Sigmoid colon (tissue), 7 donors: ENCODE results near the gene SPTLC2. TPM values are rescaled to one million over a fixed set of nuclear protein-coding genes. Genes with fewer than 3 reads are reported as not detected.

Experiments
- DNase-seq: peaks from one replicate; pipeline ENCODE4 v3.0.0-alpha.2; 2019
- H3K27ac ChIP-seq, 4 donors: fragments of 200-600 bp; sonication (generic); one replicate each; pipeline ENCODE4 v1.5.1; 2016 to 2019; ENCODE audit warnings: mild to moderate bottlenecking in 1 of 4
- H3K27me3 ChIP-seq, 3 donors: fragments of 200-600 bp; sonication (generic); one replicate each; pipeline ENCODE4 v1.5.1; 2019; ENCODE audit warnings: mild to moderate bottlenecking in 1 of 3
- H3K36me3 ChIP-seq, 4 donors: fragments of 200-600 bp; sonication (generic); one replicate each; pipeline ENCODE4 v1.5.1; 2016 to 2019
- H3K4me1 ChIP-seq, 4 donors: fragments of 200-600 bp; sonication (generic); one replicate each; pipeline ENCODE4 v1.5.1; 2017 to 2019
- H3K4me3 ChIP-seq, 4 donors: fragments of 200-600 bp; sonication (generic); one replicate each; pipeline ENCODE4 v1.5.1; 2017 to 2019; ENCODE audit warnings: mild to moderate bottlenecking in 2 of 4, moderate library complexity in 1 of 4
- H3K9me3 ChIP-seq, 4 donors: fragments of 200-600 bp in 3 of 4; sonication (generic) in 3 of 4; one replicate each; pipeline versions ENCODE4 v1.5.1 to v1.6.1; 2013 to 2019
- CTCF ChIP-seq, 4 experiments: fragments of 450-650 bp in 3 of 4; fragments of 200-600 bp in 1 of 4; IDR thresholded peaks; one replicate each; pipeline ENCODE4 v1.5.1; 2016 to 2019; ENCODE audit warnings: antibody characterized with exemption in 4 of 4, mild to moderate bottlenecking in 3 of 4, moderate library complexity in 2 of 4
- EP300 ChIP-seq, 4 donors: sonication (generic); formaldehyde crosslinking; IDR thresholded peaks; one replicate each; pipeline ENCODE4 v1.6.1; 2017; ENCODE audit warnings: antibody characterized with exemption in 4 of 4
- POLR2A ChIP-seq, 2 donors: fragments of 450-650 bp; IDR thresholded peaks; one replicate each; pipeline ENCODE4 v1.6.1; 2016; ENCODE audit warnings: antibody characterized with exemption in 2 of 2, mild to moderate bottlenecking in 2 of 2, moderate library complexity in 2 of 2
- POLR2AphosphoS5 ChIP-seq, 4 donors: sonication (generic); formaldehyde crosslinking; IDR thresholded peaks; one replicate each; pipeline ENCODE4 v1.6.1; 2017; ENCODE audit warnings: antibody characterized with exemption in 4 of 4
- WGBS, 2 donors: extraction: QIAGEN DNeasy Blood & Tissue Kit; methylation state at CpG; one replicate each; pipeline ENCODE4 v1.1.7; 2013; 5-methylcytosine and 5-hydroxymethylcytosine counted together
- intact Hi-C: fragments of 100-400 bp; cut with DNase I; formaldehyde crosslinking; loops from one replicate; pipeline ENCODE4 v1.15.1; 2023
- polyA plus RNA-seq, 3 donors: library from polyadenylated mRNA; stranded (reverse); fragments of 200-250 nt; gene quantifications; one replicate each; pipeline ENCODE4 v1.2.3, GENCODE V29; 2013
- total RNA-seq, 4 donors: library from RNA; depleted of rRNA; stranded (reverse); fragments of >200 nt; gene quantifications; one replicate each; pipeline ENCODE4 v1.1.0, GENCODE V29; 2016
- donor health status: healthy with polysubstance abuse.
- donor health status: Bipolar disorder and iron deficiency.
- donor health status: healthy.

SPTLC2 gene
- total and polyA plus RNA-seq, 7 donors: 2.8 to 27.6 (median 14.6) TPM

- Histone ChIP-seq H3K27ac (no peak overlapping the region), H3K4me1 (peaks cover 0 to 26% (median 7%) of the 10 kb centered on the region in 4 donors), H3K36me3 (no peaks in the 10 kb centered on the region), H3K4me3 (no peak overlapping the region), H3K27me3 (no peaks in the 10 kb centered on the region), H3K9me3 (no peaks in the 10 kb centered on the region)
- DNase-seq: no peak
- no peak for TF ChIP-seq EP300 (IDR thresholded peaks at IDR 0.05)
- TF ChIP-seq POLR2AphosphoS5 (IDR thresholded peaks at IDR 0.05): no peak
- TF ChIP-seq POLR2A (IDR thresholded peaks at IDR 0.05): no peak
- TF ChIP-seq CTCF (IDR thresholded peaks at IDR 0.05): no peak
- intact Hi-C loops: no loop called here
- WGBS, 2 donors: 36 to 69% methylated on average over 3 of the region's 3 CpGs
Observed at GRCh38 chr14:77583657-77584056, 32.8 kb downstream of the SPTLC2 start.

GRCh38 chr14:77582511-77582910, 33.9 kb downstream of the SPTLC2 start:
- Histone ChIP-seq H3K4me1 (peaks cover 0 to 26% (median 7%) of the 10 kb centered on the region in 4 donors), H3K4me3 (no peak overlapping the region), H3K9me3 (no peaks in the 10 kb centered on the region), H3K36me3 (no peaks in the 10 kb centered on the region), H3K27ac (no peak overlapping the region), H3K27me3 (no peaks in the 10 kb centered on the region)
- no peak for DNase-seq
- 91% methylated on average over 3 of the region's 3 CpGs for WGBS, 2 donors
- intact Hi-C loops: no loop called here
- TF ChIP-seq POLR2A (IDR thresholded peaks at IDR 0.05): no peak
- TF ChIP-seq CTCF (IDR thresholded peaks at IDR 0.05): no peak
- no peak for TF ChIP-seq EP300 (IDR thresholded peaks at IDR 0.05)
- TF ChIP-seq POLR2AphosphoS5 (IDR thresholded peaks at IDR 0.05): no peak

GRCh38 chr14:77580964-77581505, 35.4 kb downstream of the SPTLC2 start:
- Histone ChIP-seq H3K9me3 (no peaks in the 10 kb centered on the region), H3K4me1 (peaks cover 0 to 26% (median 7%) of the 10 kb centered on the region in 4 donors), H3K27me3 (no peaks in the 10 kb centered on the region), H3K36me3 (peaks cover 0 to 9% (median 0%) of the 10 kb centered on the region in 4 donors), H3K27ac (no peak overlapping the region), H3K4me3 (no peak overlapping the region)
- WGBS, 2 donors: 4 to 25% methylated on average over 4 of the region's 4 CpGs
- intact Hi-C loops: no loop called here
- no peak for TF ChIP-seq EP300 (IDR thresholded peaks at IDR 0.05)
- TF ChIP-seq CTCF (IDR thresholded peaks at IDR 0.05): no peak
- no peak for TF ChIP-seq POLR2AphosphoS5 (IDR thresholded peaks at IDR 0.05)
- no peak for TF ChIP-seq POLR2A (IDR thresholded peaks at IDR 0.05)
- DNase-seq: no peak

- DNase-seq: no peak
- Histone ChIP-seq H3K27ac (no peak overlapping the region), H3K36me3 (peaks cover 0 to 14% (median 0%) of the 10 kb centered on the region in 4 donors), H3K4me1 (peaks cover 0 to 26% (median 7%) of the 10 kb centered on the region in 4 donors), H3K4me3 (no peak overlapping the region), H3K27me3 (no peaks in the 10 kb centered on the region), H3K9me3 (no peaks in the 10 kb centered on the region)
- no peak for TF ChIP-seq POLR2A (IDR thresholded peaks at IDR 0.05)
- no peak for TF ChIP-seq EP300 (IDR thresholded peaks at IDR 0.05)
- no peak for TF ChIP-seq POLR2AphosphoS5 (IDR thresholded peaks at IDR 0.05)
- TF ChIP-seq CTCF (IDR thresholded peaks at IDR 0.05): no peak
- intact Hi-C loops: no loop called here
- 37 to 82% methylated on average over 4 of the region's 4 CpGs for WGBS, 2 donors
Observed at GRCh38 chr14:77580477-77580876, 36.0 kb downstream of the SPTLC2 start.

- 80 to 81% methylated on average over 1 of the region's 1 CpG for WGBS, 2 donors
- H3K4me1 ChIP-seq: peaks cover 0 to 28% (median 7%) of the 10 kb centered on the region in 4 donors
- DNase-seq: no peak
- H3K36me3 ChIP-seq: peaks cover 0 to 16% (median 0%) of the 10 kb centered on the region in 4 donors
- H3K27ac ChIP-seq: no peak overlapping the region
- no peak overlapping the region for H3K4me3 ChIP-seq
- intact Hi-C loops: no loop called here
- no peaks in the 10 kb centered on the region for H3K27me3 ChIP-seq
- no peaks in the 10 kb centered on the region for H3K9me3 ChIP-seq
- TF ChIP-seq POLR2A (IDR thresholded peaks at IDR 0.05) (no peak), CTCF (IDR thresholded peaks at IDR 0.05) (no peak), EP300 (IDR thresholded peaks at IDR 0.05) (no peak), POLR2AphosphoS5 (IDR thresholded peaks at IDR 0.05) (no peak)
Observed at GRCh38 chr14:77579780-77580179, 36.7 kb downstream of the SPTLC2 start.
